K562 (cell line): Measurements from ENCODE around the gene CDK11B. TPM values are rescaled to one million over a fixed set of nuclear protein-coding genes. Genes with fewer than 3 reads are reported as not detected.

Experiments used
- AFF1 ChIP-seq, 2 experiments: fragments of 450-650 bp; IDR thresholded peaks; 2 replicates each; pipeline ENCODE4 v1.6.1; 2018; ENCODE audit warnings: mild to moderate bottlenecking in 2 of 2, low read depth in 1 of 2; ENCODE audit not compliant: partially characterized antibody in 2 of 2
- ETS1 ChIP-seq: conservative IDR thresholded peaks from 2 replicates; pipeline ENCODE4 v1.6.1; 2011; ENCODE audit warnings: low read depth, mild to moderate bottlenecking, low read length; ENCODE audit not compliant: control insufficient read depth
- GATAD2B ChIP-seq: fragments of 450-650 bp; IDR thresholded peaks from 2 replicates; pipeline ENCODE4 v1.6.1; 2017; ENCODE audit warnings: mild to moderate bottlenecking, borderline replicate concordance
- HNRNPLL ChIP-seq: fragments of 200-400 bp; formaldehyde crosslinking; IDR thresholded peaks from 2 replicates; pipeline ENCODE4 v1.6.1; 2017; ENCODE audit warnings: low read length, low read depth, mild to moderate bottlenecking; ENCODE audit not compliant: poor library complexity, severe bottlenecking
- HOXB6 ChIP-seq: fragments of 250-450 bp; sonication (Bioruptor Pico); IDR thresholded peaks from 2 replicates; pipeline ENCODE4 v1.5.1; 2022; ENCODE audit warnings: mild to moderate bottlenecking, borderline replicate concordance
- KAT2B ChIP-seq: IDR thresholded peaks from one replicate; pipeline ENCODE4 v1.6.1; 2012; ENCODE audit warnings: low read depth, mild to moderate bottlenecking, control low read depth, inconsistent platforms, low read length, moderate library complexity
- NR2F6 ChIP-seq: fragments of 450-650 bp; formaldehyde crosslinking; IDR thresholded peaks from 2 replicates; pipeline ENCODE4 v1.4.0; 2020; ENCODE audit warnings: mild to moderate bottlenecking
- SP1 ChIP-seq: sonication (generic); formaldehyde crosslinking; IDR thresholded peaks from 2 replicates; pipeline ENCODE4 v1.8.1; 2022; ENCODE audit warnings: mild to moderate bottlenecking, missing genetic modification reagents
- SP2 ChIP-seq: IDR thresholded peaks from 2 replicates; pipeline ENCODE4 v1.6.1; 2011; ENCODE audit warnings: mild to moderate bottlenecking, low read depth, low read length, moderate library complexity; ENCODE audit not compliant: poor library complexity, severe bottlenecking; ENCODE audit errors: extremely low read depth
- ZBTB7A ChIP-seq: IDR thresholded peaks from 2 replicates; pipeline ENCODE4 v1.6.1; 2011; ENCODE audit warnings: low read depth, mild to moderate bottlenecking, low read length, moderate library complexity, borderline replicate concordance; ENCODE audit not compliant: control insufficient read depth
- ZFP91 ChIP-seq: sonication (generic); formaldehyde crosslinking; IDR thresholded peaks from 2 replicates; pipeline ENCODE4 v1.8.0; 2022; ENCODE audit warnings: mild to moderate bottlenecking, missing genetic modification reagents
- ZNF785 ChIP-seq: fragments of 250-450 bp; sonication (Bioruptor Pico); IDR thresholded peaks from 2 replicates; pipeline ENCODE4 v1.4.0; 2020; ENCODE audit warnings: mild to moderate bottlenecking
- ZNF830 ChIP-seq: fragments of 250-450 bp; sonication (Bioruptor Pico); IDR thresholded peaks from 2 replicates; pipeline ENCODE4 v1.5.0; 2021; ENCODE audit warnings: mild to moderate bottlenecking
- polyA plus RNA-seq, 8 experiments: library from polyadenylated mRNA; depleted of rRNA in 4 of 8; stranded (reverse) in 5 of 8; unstranded in 3 of 8; fragments of >200 nt; fragmentation: Nextera tagmentation in 2 of 8; fragmentation: Illumina TruSeq in 1 of 8; extraction: Ambion mirVana in 2 of 8; extraction: Trizol in 1 of 8; gene quantifications; 2 replicates each; pipeline versions ENCODE4 v1.2.1 to v1.2.3, GENCODE V29; 2011 to 2014; ENCODE audit warnings: inconsistent platforms in 1 of 8, missing spikeins in 1 of 8
- total RNA-seq, 7 experiments: library from RNA; depleted of rRNA in 6 of 7; stranded (reverse); fragments of >200 nt in 6 of 7; fragmentation: Illumina TruSeq in 2 of 7; extraction: Trizol in 2 of 7; gene quantifications; 2 replicates each; pipeline versions ENCODE4 v1.2.1 to v1.2.3, GENCODE V29; 2011 to 2021; ENCODE audit warnings: low replicate concordance in 1 of 7
- TF ChIP-seq, protein P1 (sequence below), 2 experiments: fragments of 450-650 bp in 1 of 2; sonication (generic) in 1 of 2; formaldehyde crosslinking; conservative IDR thresholded peaks; 2 replicates each; pipeline versions ENCODE4 v1.4.0 to v1.8.1; 2020 to 2022; ENCODE audit warnings: mild to moderate bottlenecking in 1 of 2, missing genetic modification reagents in 1 of 2
- TF ChIP-seq, protein P2 (sequence below): fragments of 450-650 bp; formaldehyde crosslinking; IDR thresholded peaks from 2 replicates; pipeline ENCODE4 v1.4.0; 2020; ENCODE audit warnings: mild to moderate bottlenecking, moderate library complexity

The CDK11B gene
- total and polyA plus RNA-seq, 9 of the 15 experiments (the other 6 are each of a cell fraction or from before 2014, with no cell fraction given) = 2.8 to 52.2 (median 19.5) TPM

- TF ChIP-seq AFF1 (IDR thresholded peaks at IDR 0.05; ENCODE audit: low read depth in 1 of 2, partially characterized antibody in 2 of 2) = no peak
- TF ChIP-seq ZNF830 = no peak
- TF ChIP-seq ZBTB7A = no peak
- no peak for TF ChIP-seq SP1 (CRISPR knock-in tag)
- no peak for TF ChIP-seq SP2
- TF ChIP-seq ETS1 = no peak; the same call in 1 of the 2 replicates
- no peak for TF ChIP-seq HNRNPLL
- no peak for TF ChIP-seq HOXB6 (CRISPR knock-in tag)
- TF ChIP-seq ZNF785 (CRISPR knock-in tag) = no peak
- TF ChIP-seq, protein P1, sequence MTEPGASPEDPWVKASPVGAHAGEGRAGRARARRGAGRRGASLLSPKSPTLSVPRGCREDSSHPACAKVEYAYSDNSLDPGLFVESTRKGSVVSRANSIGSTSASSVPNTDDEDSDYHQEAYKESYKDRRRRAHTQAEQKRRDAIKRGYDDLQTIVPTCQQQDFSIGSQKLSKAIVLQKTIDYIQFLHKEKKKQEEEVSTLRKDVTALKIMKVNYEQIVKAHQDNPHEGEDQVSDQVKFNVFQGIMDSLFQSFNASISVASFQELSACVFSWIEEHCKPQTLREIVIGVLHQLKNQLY (CRISPR knock-in tag; conservative IDR thresholded peaks at IDR 0.05) = no peak
- TF ChIP-seq GATAD2B = no peak
- TF ChIP-seq ZFP91 (CRISPR knock-in tag) = no peak
- TF ChIP-seq, protein P2, sequence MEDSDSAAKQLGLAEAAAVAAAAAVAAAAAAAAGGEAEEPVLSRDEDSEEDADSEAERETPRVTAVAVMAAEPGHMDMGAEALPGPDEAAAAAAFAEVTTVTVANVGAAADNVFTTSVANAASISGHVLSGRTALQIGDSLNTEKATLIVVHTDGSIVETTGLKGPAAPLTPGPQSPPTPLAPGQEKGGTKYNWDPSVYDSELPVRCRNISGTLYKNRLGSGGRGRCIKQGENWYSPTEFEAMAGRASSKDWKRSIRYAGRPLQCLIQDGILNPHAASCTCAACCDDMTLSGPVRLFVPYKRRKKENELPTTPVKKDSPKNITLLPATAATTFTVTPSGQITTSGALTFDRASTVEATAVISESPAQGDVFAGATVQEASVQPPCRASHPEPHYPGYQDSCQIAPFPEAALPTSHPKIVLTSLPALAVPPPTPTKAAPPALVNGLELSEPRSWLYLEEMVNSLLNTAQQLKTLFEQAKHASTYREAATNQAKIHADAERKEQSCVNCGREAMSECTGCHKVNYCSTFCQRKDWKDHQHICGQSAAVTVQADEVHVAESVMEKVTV (CRISPR knock-in tag) = 0 out of 2 replicates have a peak, but pooled peaks have one; percentile 11
- 0 out of 2 replicates have a peak, but pooled peaks have one; percentile 62 for TF ChIP-seq NR2F6
- no peak for TF ChIP-seq KAT2B
Observed at GRCh38 chr1:1614954-1615255, 43.9 kb downstream of the CDK11B start (continued).
